Measurements from ENCODE around the gene AGR3.

DNA sequence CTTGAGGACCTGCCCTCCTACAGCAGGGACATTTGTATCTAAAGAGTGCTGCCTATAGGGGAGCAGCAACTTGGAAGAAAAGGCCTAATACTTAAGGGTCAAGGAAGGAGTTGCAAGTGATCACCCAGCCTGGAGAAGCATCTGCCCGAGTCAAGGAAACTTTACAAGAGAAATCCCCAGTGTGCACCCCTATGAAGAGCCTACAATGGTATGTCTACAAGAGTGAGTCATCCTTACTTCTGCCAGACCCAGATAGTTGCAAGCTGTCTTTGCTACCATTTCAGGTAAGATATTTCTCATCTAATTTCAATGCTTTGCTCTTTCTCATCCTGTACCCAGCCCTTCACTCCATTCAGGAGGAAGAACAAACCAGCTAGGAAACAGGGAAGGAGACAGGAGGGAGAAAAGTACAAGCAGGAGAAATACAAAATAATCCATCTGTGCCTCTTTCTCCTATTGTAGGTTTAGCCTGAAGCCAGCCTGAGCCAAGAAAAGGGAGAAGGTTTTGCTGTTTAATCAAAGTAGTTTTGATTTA is 34.4 kb upstream of the AGR3 start:
- TF ChIP-seq POLR2A (IDR thresholded peaks at IDR 0.05; ENCODE audit: low read depth, low read length), result no peak
- no peak for TF ChIP-seq POLR2AphosphoS5 (IDR thresholded peaks at IDR 0.05; ENCODE audit: low read depth, low read length)
- no peak for TF ChIP-seq SPI1 (IDR thresholded peaks at IDR 0.05; ENCODE audit: low read depth, low read length)
- no peak for TF ChIP-seq PAX5 (IDR thresholded peaks at IDR 0.05; ENCODE audit: insufficient read depth, low read length, severe bottlenecking)
